HG03196 (cell line): ENCODE data around the gene MMRN2.

Source experiments
- ATAC-seq: cut with Tn5 transposase; IDR thresholded peaks from one replicate; pipeline ENCODE4 v1.9.1; 2021; ENCODE audit not compliant: unreplicated experiment

The MMRN2 gene

DNA sequence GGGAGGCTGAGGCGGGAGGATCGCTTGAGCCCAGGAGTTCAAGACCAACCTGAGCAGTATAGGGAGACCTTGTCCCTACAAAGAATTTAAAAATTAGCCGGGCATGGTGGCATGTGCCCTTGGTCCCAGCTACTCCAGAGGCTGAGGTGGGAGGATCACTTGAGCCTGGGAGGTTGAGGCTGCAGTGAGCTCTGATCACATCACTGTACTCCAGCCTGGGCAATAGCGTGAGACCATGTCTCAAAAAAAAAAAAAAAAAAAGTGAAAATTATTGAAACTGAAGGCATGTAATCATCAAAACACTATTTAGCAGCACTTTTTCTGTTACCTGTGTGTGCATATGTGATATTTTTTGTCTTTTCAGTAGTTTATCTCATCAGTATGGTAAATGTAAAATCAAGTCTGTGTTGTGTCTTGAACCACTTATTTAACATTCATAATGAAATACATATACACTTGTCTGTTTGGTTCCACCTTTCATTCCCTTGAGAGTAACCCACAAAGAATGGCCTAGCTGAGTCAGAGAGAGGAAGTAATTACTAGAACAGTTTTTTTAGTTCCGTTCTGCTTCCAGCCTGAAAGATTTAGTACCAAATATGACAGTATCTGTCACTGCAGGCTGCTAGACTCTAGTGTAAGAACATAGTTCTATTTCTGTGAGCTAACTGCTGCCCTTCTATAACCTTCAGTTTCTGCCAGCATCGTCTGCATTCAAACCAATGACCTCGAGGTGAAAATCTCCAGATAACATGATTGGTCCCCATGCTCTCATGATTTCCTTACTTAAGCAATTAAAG, 68.6 kb downstream of the MMRN2 start:
- ATAC-seq = peak; percentile 94
